HG02943 (cell line): Measurements from ENCODE around the gene SLC35G3.
"Not testable (repeated sequence)": the region's sequence is repeated elsewhere in the genome, so short reads cannot be mapped to it uniquely, and the experiment has no call there.

Experiments used
- ATAC-seq: cut with Tn5 transposase; IDR thresholded peaks from one replicate; pipeline ENCODE4 v1.9.1; 2021; ENCODE audit warnings: mild to moderate bottlenecking, low read depth, moderate library complexity; ENCODE audit not compliant: unreplicated experiment

The SLC35G3 gene

GRCh38 chr17:35213412-35213940 lies 19.3 kb upstream of the SLC35G3 start:
- no peak for ATAC-seq

DNA sequence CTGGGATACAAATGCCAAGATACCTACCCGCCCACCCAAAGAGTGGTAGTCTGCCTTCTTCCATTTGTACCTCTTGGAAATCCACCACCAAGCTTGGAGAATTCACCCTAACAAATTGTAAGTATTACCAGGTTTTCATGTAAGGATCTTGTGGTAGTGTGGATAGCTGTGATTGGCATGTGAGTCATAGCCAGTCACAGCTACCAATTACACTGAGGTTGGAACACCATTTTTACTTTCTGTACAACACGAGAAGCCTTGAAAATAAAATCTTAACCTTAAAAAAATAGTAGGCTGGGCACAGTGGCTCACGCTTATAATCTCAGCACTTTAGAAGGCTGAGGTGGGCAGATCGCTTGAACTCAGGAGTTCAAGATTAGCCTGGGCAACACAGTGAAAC lies 18.5 kb upstream of the SLC35G3 start:
- no peak for ATAC-seq

- ATAC-seq, result no peak
Observed at GRCh38 chr17:35210741-35211140, 16.5 kb upstream of the SLC35G3 start.

- not testable (repeated sequence) for ATAC-seq
Observed at GRCh38 chr17:35202582-35202981, 8.4 kb upstream of the SLC35G3 start.

DNA sequence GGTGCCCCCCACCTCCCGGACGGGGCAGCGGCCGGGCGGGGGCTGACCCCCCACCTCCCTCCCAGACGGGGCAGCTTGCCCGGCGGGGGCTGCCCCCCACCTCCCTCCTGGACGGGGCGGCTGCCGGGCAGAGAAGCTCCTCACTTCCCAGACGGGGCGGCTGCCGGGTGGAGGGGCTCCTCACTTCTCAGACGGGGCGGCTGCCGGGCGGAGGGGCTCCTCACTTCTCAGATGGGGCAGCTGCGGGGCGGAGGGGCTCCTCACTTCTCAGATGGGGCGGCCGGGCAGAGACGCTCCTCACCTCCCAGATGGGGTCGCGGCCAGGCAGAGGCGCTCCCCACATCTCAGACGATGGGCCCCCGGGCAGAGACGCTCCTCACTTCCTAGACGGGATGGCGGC lies 869 bp upstream of the SLC35G3 start:
- not testable (repeated sequence) for ATAC-seq

DNA sequence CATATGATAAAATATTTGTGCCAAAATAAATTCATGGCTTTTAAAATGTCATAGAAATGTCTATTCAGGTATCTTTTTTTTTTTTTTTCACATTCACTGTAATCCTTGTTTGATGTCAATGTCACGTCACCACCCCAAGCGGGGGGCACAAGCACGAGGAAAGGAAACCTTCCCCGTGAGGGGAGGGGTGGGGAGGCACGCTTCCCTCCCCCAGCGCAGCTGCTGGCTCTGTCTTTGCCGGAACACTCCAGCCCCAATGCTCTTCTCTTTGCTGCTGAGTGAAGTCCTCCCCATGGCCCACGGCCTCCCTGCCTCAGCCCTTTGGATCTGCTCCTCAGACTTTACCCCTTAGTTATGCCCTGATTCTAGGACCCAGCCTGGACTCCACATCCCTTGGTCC lies 1.5 kb downstream of the SLC35G3 start:
- ATAC-seq, result no peak

- no peak for ATAC-seq
Observed at GRCh38 chr17:35191001-35191695, 3.0 kb downstream of the SLC35G3 start.

GRCh38 chr17:35189291-35189690 lies 4.9 kb downstream of the SLC35G3 start:
- ATAC-seq, result no peak

GRCh38 chr17:35188111-35188510 lies 6.1 kb downstream of the SLC35G3 start:
- no peak for ATAC-seq

GRCh38 chr17:35187481-35187880 lies 6.7 kb downstream of the SLC35G3 start:
- ATAC-seq, result no peak

- no peak for ATAC-seq
Observed at GRCh38 chr17:35185849-35186248, 8.3 kb downstream of the SLC35G3 start.

DNA sequence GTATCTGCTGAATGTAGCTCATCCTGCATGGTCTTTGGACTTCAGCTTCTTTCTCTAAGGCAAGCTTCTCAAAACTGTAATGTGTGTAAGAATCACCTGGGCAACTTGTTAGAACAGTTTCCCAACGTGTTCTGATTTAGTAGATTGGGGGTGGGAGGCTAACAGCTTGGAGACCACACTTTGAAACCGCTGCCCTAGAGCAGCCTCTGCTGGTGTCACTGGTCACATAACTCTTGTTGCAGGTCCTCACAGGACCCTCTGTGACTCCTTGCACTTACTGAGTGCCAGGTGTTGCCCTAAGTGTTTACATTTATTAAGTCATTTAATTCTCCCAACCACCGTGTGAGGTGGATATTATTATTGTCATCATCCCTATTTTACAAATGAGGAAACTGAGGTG lies 9.9 kb downstream of the SLC35G3 start:
- ATAC-seq, result no peak

DNA sequence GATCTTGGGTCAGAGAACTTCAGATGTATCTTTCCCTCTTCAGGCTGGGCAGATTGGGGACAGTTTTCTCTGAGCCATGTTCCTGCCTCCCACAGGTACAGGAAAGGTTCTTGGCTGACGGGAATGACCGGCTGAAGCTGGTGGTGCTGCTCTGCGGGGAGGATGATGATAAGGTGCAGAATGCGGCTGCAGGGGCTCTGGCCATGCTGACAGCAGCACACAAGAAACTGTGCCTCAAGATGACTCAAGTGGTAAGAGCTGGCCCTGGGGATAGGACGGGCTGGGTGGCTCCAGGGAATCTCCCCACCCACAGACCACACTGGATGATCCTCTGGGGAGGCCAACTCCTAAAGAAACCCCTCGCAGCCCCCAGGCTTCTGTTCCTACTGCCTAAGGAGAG lies 10.9 kb downstream of the SLC35G3 start:
- no peak for ATAC-seq

- ATAC-seq, result not testable (repeated sequence)
Observed at GRCh38 chr17:35179379-35179778, 14.8 kb downstream of the SLC35G3 start.

GRCh38 chr17:35176897-35177296 lies 17.3 kb downstream of the SLC35G3 start:
- no peak for ATAC-seq

DNA sequence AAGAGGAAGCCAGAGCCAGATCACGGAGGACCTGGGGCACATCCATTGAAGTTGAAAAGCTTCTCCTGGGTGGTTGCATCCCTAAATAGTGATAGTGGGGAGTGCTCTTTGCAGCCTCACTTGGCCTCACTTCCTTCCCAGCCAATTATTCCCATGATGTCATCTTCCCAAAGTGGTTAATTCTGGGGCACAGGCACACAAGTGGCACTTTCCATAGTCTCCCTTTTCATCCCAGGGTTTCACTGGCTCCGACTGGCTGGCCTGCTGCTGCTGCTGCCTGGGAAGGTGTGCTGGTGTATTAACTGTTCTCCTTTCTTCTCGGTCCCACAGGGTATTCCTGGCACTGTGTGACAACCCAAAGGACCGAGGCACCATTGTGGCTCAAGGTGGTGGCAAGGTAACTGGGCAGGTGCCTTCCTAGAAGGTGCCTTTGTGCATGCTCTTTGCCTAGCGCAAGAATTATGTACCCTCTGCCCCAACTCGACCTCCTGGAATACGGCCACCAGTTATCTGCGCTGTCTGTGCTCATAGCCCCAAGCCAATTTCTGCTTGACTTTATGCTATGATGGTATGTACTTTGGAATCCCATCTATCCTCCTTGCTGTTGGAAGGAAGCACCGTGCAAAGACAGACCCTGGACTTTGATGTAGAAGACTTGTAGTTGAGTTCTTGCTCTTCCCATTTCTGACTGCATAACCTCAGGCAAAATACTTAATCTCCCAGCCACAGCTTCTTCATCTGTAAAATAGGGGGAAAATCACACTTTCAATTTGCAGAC lies 18.4 kb downstream of the SLC35G3 start:
- ATAC-seq, result no peak

DNA sequence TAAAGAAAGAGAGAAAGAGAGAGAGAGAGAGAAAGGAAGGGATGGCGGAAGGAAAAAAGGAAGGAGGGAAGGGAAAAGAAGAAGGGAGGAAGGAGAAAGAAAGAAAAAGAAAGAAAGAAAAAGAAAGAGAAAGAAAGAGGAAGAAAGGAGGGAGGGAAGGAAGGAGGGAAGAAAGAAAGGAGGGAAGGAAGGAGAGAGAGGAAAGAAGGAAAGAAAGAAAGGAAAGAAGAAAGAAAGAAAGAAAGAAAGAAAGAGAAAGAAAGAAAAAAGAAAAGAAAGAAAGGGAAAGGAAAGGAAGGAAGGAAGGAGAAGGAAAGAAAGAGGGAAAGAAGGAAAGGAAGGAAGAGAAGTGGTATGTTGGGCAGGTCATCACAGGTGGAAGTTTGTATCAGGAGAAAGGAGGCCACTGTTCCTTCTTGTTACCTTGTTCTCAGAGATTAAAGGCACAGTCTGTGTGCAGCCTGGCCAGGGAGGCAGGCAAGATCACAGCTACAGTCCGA lies 19.3 kb downstream of the SLC35G3 start:
- ATAC-seq, result no peak

- not testable (repeated sequence) for ATAC-seq
Observed at GRCh38 chr17:35172321-35172720, 21.9 kb downstream of the SLC35G3 start.

DNA sequence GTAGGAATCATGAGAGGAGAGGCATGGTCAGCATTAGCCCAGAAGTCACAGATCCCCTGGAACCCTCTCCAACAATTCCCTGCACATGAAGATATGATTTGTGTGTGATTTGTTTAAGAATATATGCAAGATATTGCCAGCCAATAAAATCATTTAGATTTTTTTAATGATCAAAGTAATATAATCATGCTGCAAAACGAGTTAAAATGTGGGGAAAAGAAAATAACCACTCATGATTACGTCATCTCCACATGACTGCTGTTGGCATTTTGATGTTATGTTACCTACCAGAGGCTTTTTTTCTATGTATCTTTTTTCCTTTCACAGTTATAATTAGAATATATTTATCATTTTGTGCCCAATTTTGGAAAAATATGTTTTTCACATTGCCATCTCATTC lies 22.4 kb downstream of the SLC35G3 start:
- ATAC-seq, result no peak

- no peak for ATAC-seq
Observed at GRCh38 chr17:35170968-35171771, 23.0 kb downstream of the SLC35G3 start.
